ENCODE data around the gene GNG7.
"Not testable (repeated sequence)": the region's sequence is repeated elsewhere in the genome, so short reads cannot be mapped to it uniquely, and the experiment has no call there.

Gene GNG7

GRCh38 chr19:2726160-2726855 is 23.8 kb upstream of the GNG7 start:
- no peak for DNase-seq

- no peak for DNase-seq
Measured at GRCh38 chr19:2724148-2724557, 21.7 kb upstream of the GNG7 start.

GRCh38 chr19:2723747-2724146 is 21.3 kb upstream of the GNG7 start:
- DNase-seq, result no peak

- no peak for DNase-seq
Measured at GRCh38 chr19:2723345-2723715, 20.8 kb upstream of the GNG7 start.

- no peak for DNase-seq
Measured at GRCh38 chr19:2722541-2723344, 20.2 kb upstream of the GNG7 start.

GRCh38 chr19:2721570-2722540 is 19.4 kb upstream of the GNG7 start:
- no peak for DNase-seq

- DNase-seq, result no peak
Measured at GRCh38 chr19:2720777-2721569, 18.5 kb upstream of the GNG7 start, which contains the start of gene DIRAS1. Gene DIRAS1 (minus strand): TSS chr19:2721372. CDS start chr19:2717806, 3,566 bp downstream.

- DNase-seq, result no peak
Measured at GRCh38 chr19:2719920-2720776, 17.7 kb upstream of the GNG7 start.

GRCh38 chr19:2719232-2719735 is 16.8 kb upstream of the GNG7 start:
- DNase-seq, result no peak

- no peak for DNase-seq
Measured at GRCh38 chr19:2717638-2718541, 15.4 kb upstream of the GNG7 start.

- DNase-seq, result no peak
Measured at GRCh38 chr19:2716722-2717637, 14.5 kb upstream of the GNG7 start.

GRCh38 chr19:2716275-2716650 is 13.8 kb upstream of the GNG7 start:
- DNase-seq, result no peak

GRCh38 chr19:2715470-2716274 is 13.2 kb upstream of the GNG7 start:
- no peak for DNase-seq

- no peak for DNase-seq
Measured at GRCh38 chr19:2714531-2715269, 12.2 kb upstream of the GNG7 start.

- not testable (repeated sequence) for DNase-seq
Measured at GRCh38 chr19:2714102-2714501, 11.6 kb upstream of the GNG7 start.

- DNase-seq, result not testable (repeated sequence)
Measured at GRCh38 chr19:2713170-2713569, 10.7 kb upstream of the GNG7 start.

- DNase-seq, result no peak
Measured at GRCh38 chr19:2711875-2712205, 9.3 kb upstream of the GNG7 start.

All from NCI-H1436 (cell line).